ENCODE measurements around the gene DPEP2. TPM values are rescaled to one million over a fixed set of nuclear protein-coding genes. Genes with fewer than 3 reads are reported as not detected.

Gene DPEP2
- total and polyA plus RNA-seq, 2 of the 13 experiments (the other 11 are each of a cell fraction or from before 2014, with no cell fraction given): 0.18 TPM; not detected in 1

- TF ChIP-seq ZNF432 (CRISPR knock-in tag; IDR thresholded peaks at IDR 0.05; ENCODE audit: borderline replicate concordance) (no peak), ZHX2 (IDR thresholded peaks at IDR 0.05; ENCODE audit: low read depth) (no peak), ZHX2 (CRISPR knock-in tag; IDR thresholded peaks at IDR 0.05; ENCODE audit: borderline replicate concordance) (no peak), RFXANK (CRISPR knock-in tag; IDR thresholded peaks at IDR 0.05) (no peak), NFIB (CRISPR knock-in tag; IDR thresholded peaks at IDR 0.05; ENCODE audit: borderline replicate concordance) (no peak), FOXM1 (CRISPR knock-in tag; IDR thresholded peaks at IDR 0.05) (0 out of 2 replicates have a peak, but pooled peaks have one; percentile 1), CAMTA2 (CRISPR knock-in tag; IDR thresholded peaks at IDR 0.05; ENCODE audit: borderline replicate concordance) (no peak; the same call in 1 of the 2 replicates), ZFP41 (CRISPR knock-in tag; IDR thresholded peaks at IDR 0.05; ENCODE audit: borderline replicate concordance) (peak; percentile 58), ZNF816 (CRISPR knock-in tag; IDR thresholded peaks at IDR 0.05; ENCODE audit: borderline replicate concordance) (peak; percentile 77; the same call in 1 of the 2 replicates), POLR2A (IDR thresholded peaks at IDR 0.05; ENCODE audit: insufficient read depth in 1 of 2, low read depth in 2 of 2, low read length in 2 of 2) (peak; percentile 66 to 81), ZNF30 (CRISPR knock-in tag; IDR thresholded peaks at IDR 0.05) (no peak), DMTF1 (CRISPR knock-in tag; IDR thresholded peaks at IDR 0.05) (no peak), TBX2 (CRISPR knock-in tag; IDR thresholded peaks at IDR 0.05; ENCODE audit: borderline replicate concordance) (peak; percentile 55), SOX5 (CRISPR knock-in tag; IDR thresholded peaks at IDR 0.05; ENCODE audit: borderline replicate concordance) (peak; percentile 49; the same call in 1 of the 2 replicates), PCBP1 (IDR thresholded peaks at IDR 0.05; ENCODE audit: borderline replicate concordance, low read depth, low read length) (peak; percentile 99), SIN3B (IDR thresholded peaks at IDR 0.05; ENCODE audit: low read length) (no peak; the same call in 1 of the 2 replicates), ETV6 (CRISPR knock-in tag; conservative IDR thresholded peaks at IDR 0.05) (peak; percentile 68), ZBTB43 (CRISPR knock-in tag; conservative IDR thresholded peaks at IDR 0.05) (0 out of 2 replicates have a peak, but pooled peaks have one; percentile 15)
- TF ChIP-seq, protein P1, sequence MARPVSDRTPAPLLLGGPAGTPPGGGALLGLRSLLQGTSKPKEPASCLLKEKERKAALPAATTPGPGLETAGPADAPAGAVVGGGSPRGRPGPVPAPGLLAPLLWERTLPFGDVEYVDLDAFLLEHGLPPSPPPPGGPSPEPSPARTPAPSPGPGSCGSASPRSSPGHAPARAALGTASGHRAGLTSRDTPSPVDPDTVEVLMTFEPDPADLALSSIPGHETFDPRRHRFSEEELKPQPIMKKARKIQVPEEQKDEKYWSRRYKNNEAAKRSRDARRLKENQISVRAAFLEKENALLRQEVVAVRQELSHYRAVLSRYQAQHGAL (CRISPR knock-in tag; IDR thresholded peaks at IDR 0.05; ENCODE audit: not compliant biosample characterization): no peak
These were observed 30.7 kb downstream of the DPEP2 start, which contains the start of gene SLC12A4 (continued) for GRCh38 chr16:67968400-67969253.

All from HepG2 (cell line).